HG02852 (cell line): ENCODE results near the gene SEPTIN10.

Experiments
- ATAC-seq: cut with Tn5 transposase; IDR thresholded peaks from one replicate; pipeline ENCODE4 v1.9.1; 2021; ENCODE audit warnings: mild to moderate bottlenecking, moderate library complexity; ENCODE audit not compliant: unreplicated experiment

The SEPTIN10 gene

DNA sequence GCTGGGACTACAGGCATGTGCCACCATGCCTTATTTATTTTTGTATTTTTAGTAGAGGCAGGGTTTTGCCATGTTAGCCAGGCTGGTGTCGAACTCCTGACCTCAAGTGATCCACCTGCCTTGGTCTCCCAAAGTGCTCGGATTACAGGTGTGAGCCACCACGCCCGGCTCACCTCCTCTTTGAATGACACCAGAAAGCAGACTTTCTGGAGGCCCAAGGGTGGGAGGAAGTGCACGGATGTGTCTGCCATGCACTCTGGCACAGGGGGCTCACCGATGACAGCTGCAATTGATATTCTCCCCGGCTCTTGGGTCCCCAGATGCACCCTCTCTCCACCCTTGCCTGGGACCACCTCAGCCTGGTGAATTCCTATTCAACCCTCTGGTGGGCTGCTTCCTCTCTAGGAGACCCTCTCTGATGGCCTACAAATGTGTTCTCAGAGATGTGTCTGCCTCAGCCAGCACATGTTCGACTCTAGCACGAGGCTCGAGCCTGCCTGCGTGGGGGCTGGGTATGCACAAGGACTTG lies 87.3 kb downstream of the SEPTIN10 start:
- no peak for ATAC-seq

DNA sequence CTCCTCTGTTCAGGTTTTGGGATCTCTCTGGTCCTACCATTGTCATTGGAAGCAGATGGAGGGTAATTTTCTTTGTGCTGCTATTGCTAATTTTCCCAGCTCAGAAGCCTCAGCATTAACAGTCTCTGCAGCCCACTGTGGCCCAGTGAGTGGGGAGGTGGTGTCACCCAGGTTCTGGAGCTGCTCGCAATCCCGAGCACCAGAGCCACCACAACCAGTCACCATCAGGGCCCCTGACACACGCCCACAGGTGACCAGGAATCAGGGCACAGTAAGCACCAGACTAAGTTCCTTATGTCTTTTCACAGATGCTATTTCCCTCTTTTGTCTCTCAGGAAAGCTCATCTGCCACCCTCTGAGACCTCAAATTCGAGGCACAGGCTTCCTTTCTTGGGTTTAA lies 87.9 kb downstream of the SEPTIN10 start:
- ATAC-seq = no peak

DNA sequence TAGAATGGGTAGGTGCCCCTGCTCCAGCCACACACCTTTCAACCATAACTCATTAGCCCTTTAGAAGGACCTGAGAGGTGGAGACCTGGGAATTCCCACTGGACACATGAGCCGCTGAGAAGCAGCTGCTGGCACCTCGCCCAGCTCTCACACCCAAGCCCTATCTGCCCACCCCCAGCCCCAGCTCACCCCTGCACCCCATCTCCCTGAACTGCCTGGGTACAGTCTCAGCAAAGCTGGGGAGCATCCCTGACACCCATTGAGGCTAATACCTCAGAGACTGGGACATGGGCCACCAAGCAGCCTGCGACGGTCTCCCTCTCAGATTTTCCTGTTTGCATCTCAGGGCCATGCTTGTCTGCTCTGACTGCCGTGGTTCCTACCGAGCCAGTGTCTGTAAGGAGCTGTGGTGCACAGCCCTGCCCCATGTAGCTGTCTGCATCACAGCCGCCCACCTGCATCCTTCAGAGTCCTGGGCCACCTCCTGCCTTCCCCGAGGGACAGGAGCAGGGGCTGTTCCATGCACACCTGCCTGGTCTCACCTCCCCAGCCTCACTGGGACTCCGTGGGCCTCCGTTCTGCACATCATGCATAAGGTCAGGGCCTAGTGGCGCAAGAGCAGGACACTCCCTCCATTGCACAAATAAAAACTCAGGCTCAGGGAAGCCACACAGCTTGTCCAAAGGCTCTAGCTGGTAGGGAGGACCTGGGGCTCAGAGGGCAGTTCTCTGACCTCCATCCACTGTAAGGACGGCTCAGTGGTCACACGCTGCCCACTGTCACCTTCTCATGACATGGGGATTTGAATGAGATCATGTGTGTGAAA lies 90.0 kb downstream of the SEPTIN10 start:
- ATAC-seq = no peak

DNA sequence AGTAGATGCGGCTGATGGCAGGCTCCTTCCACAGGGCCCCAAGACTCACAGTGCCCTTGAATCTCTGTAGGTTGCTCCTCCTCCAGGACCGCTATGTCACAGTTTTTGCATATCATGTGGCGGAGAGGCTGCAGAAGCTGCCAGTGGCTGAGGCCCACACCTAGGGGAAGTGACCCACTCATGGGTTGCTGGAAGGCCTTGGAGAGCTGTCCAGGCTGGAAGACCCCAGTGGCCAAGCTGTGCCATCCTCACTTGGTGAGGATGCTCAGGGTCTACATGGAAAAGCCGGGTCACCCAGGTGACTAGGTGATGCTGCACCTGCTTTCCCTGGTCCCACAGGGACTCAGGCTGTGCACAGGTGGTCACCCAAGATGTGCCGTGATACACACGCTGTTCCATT lies 90.6 kb downstream of the SEPTIN10 start:
- no peak for ATAC-seq

DNA sequence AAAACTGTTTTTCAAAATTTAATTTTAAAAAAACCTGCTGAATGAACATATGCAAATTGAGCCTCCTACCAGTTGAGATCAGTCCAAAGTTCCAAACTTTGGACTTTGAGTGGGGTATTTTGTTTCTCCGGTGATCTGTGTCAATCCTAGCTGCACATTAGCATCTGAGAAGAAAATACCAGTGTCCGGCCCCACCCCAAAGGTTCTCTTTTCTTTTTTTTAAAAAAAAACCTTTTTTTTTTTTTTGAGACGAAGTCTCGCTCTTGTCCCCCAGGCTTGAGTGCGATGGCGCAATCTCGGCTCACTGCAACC lies 91.7 kb downstream of the SEPTIN10 start:
- ATAC-seq = no peak

DNA sequence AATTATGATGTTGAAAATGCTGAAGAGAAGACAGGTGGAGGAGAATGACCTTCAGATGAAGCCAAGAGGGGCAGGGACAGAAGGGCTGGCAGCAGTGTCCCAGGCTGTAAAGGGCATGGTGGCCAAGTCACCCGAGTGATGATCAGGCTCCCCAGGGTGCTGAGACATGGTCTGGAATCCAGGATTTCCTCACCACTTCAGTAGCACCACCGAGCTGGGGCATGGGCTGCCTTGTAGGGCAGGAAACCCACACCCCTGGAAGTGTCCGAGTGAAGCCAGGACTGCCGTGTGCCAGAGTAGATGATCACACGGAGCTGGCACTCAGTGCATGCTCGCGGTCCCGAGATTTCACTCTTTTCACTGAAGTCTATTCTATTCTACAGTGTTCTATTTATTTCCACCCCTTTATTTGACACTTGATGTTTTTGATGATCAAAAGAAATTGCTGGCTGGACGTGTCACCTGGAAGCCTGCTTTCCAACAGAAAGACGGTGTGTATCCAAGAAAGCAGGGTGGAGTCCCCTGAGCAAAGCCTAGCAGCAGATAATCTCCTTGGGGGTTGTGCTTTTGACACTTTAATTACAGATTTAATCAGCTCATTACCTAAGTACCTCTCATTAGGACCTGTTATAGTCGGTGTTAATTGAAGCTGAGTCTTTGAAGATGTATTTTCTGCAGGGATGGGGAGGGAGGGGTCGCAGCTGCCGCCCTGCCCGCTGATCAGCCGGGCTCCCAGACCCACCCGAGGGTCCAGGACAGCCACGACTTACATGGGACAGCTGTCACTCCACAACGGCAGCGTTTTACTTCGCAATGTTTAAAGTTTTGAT lies 92.3 kb downstream of the SEPTIN10 start:
- ATAC-seq = no peak

DNA sequence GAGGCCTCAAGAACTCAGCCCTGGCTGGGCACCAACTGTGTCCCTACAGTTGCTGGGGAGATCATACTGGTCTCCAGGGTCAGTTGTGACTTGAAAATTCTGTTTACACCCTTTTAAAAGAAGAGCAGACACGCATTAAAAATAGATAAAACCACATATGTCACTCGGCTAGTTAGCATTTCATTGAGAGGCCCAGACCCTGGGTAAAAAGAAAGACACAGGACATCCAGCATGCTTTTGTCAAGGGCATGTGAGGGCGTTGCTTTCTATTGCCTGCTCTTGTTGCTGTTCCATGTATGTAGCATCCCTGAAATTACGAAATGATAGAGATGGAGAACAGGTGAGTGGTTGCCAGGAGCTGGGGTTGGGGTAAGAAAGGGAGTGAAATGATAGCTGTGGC lies 94.3 kb downstream of the SEPTIN10 start:
- no peak for ATAC-seq

DNA sequence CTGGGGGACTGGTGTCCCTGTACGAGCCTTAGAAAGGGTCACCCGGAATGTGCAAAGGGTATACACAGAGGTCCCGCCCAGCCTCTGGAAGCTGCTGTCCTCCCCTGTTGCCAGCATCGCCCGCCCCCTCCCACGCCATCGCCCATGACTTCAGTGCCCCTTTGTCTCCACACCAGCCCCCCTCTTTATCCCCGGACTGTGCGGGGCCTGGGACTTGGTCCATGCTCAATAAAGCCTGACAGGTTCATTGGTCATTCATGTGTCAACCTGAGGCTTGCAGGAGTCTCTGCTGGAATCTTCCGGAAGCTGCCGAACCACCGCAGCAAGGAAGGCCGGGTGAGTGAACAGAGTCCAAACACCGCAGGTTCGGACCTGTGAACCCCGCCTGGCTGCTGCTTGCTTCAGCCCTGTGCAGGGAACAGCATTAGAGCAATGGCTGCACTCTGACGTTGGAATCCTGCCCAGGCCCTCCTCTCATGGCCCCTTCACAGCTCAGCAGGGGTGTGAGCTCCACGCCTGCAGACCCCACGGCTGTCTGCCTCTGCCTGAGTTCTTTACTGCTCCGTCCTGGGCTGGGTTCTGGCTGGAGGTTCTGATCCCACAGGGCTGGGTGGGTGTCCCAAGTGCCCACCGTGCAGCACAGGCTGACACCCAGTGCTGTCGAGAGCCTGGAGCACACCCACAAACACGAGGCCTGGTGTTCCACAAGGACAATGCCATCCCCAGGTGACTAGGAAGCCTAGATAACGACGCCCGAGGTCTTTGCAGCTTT lies 96.5 kb downstream of the SEPTIN10 start:
- no peak for ATAC-seq

DNA sequence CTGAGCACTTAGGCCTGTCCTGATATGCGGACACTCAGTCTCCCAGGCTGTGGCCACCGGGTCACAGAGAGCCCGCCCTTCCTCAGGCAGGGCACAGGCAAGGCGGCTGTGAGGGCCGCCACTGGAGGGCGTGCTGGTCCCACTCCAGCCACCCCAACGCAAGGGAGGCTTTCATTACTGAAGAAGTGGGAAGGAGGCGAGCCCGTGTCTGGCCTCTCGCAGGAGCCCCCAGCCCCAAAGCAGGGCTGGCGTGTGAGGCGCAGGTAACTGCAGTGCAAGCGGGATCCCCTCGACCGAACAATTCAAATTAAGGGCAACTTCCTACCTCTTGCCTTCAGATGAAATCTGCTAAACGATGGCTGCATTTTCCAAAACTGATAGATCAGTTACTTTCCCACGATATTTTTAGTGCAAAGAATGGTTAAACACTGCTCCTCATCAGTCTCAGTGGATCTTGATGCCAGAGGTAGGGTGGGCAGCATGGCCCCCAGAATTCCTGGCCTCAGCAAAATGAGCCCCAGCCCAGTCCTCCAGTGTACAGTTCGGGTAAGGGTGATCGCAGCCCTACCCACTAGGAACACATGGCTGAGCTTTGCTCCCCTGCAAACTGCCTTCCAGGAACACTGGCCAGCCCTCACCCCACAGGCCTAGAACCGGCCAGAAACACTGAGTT lies 97.2 kb downstream of the SEPTIN10 start:
- ATAC-seq = no peak

DNA sequence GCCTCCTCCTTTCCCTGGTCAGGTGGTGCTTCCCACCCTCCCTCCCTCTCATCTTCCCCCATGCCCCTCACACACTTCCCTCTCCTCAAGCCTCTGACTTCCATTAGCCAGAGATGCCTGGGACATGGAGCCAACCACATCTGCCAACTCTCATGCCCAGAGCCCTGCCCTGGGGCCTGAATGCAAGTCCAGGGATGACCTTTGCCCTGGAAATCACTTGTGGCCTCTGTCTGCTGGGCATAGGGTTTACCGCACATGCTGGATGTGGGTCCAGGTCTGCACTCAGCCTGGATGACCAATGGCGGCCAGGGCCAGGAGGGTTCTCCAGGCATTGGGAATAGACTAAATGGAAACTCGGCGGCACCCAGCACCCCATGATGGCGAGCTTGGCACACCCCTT lies 98.9 kb downstream of the SEPTIN10 start:
- no peak for ATAC-seq

DNA sequence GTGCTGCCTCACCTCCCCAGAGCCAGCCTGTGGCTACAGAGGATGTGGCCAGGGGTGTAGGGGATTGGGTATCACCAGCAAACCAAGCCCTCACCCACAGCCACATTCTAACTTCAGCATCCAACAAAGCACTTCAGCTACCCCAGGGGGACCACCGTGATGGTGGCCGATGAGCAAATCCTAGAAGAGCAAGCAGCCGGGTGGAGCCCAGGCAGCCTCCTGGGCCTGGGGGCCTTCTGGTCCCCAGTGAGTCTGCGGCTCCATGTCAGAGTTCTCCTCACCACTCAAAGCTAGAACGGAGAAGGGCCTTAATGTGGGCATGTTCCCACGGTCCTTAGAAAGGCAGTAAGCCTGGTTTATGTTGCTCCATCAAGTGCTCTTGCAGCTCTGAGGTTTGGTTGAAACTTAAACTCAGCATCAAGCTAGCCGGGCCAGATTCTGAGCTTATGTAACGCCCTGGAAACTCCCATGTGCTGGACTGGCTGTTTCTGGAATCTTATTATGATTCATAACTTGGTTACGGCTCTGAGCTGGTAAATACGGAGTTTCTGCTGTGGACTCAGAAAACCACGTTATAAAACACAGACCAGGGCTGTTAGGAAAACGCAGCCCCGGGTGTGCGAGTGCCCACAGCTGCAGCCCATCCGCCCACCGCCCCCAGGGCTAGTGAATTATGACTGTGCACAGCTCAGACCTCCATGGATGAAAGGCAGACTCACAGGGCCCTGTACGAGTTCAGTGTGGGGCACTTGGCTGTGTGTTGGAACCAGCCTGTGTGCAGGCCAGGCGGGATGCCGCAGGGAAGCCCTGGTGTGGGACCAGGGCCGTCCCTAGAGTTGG lies 99.8 kb downstream of the SEPTIN10 start:
- ATAC-seq = peak; percentile 74

DNA sequence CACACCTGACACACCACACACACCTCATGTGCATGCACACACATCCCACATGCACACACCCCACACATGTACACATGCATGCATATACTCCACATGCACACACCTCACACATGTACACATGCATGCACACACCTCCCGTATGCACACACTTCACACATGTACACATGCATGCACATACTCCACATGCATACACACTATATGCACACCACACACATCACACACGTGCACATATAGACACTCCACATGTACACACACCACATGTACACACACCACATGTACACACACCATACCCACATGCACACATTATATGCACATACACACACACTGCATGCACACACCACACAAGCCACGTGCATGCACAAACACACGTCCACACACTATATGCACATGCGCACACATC lies 100.5 kb downstream of the SEPTIN10 start:
- no peak for ATAC-seq

DNA sequence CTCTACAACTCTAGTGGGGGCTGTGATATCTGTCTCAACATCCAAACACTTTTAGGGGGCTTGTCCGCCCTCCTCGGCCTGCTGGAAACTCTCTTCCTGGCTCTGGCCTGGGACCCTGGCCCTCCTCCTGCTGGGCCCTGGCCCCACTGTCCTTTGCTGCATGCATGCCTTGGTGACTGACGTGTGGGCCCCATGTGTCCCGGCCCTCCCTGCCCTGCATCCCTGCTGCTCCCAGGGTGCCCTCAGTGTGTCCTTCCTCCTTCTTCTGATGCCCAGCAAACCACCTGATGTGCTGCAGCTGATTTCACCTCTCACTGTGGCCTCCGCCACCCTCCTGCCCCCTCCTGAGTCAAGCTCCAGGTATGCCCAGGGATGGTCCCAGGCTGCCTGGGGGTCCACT lies 101.7 kb downstream of the SEPTIN10 start:
- no peak for ATAC-seq

DNA sequence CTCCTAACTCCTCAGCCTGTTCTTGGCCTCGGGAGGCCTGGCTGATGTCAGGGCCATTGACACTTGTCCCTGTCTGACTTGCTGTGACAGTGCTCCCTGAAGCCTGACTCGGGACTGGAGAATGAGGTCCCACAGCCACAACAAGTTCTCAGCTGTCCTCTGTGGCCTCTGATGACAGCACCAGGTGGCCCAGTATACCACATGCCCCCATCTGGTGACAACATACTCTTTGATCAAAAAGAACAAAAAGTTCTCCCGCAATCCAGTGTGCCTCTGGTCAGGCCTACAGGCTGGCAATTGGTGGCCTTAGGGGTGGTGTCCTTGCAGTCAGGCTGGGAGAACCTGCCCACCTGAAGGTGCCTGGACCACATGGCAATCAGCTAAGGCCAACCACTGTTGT lies 102.6 kb downstream of the SEPTIN10 start:
- no peak for ATAC-seq

DNA sequence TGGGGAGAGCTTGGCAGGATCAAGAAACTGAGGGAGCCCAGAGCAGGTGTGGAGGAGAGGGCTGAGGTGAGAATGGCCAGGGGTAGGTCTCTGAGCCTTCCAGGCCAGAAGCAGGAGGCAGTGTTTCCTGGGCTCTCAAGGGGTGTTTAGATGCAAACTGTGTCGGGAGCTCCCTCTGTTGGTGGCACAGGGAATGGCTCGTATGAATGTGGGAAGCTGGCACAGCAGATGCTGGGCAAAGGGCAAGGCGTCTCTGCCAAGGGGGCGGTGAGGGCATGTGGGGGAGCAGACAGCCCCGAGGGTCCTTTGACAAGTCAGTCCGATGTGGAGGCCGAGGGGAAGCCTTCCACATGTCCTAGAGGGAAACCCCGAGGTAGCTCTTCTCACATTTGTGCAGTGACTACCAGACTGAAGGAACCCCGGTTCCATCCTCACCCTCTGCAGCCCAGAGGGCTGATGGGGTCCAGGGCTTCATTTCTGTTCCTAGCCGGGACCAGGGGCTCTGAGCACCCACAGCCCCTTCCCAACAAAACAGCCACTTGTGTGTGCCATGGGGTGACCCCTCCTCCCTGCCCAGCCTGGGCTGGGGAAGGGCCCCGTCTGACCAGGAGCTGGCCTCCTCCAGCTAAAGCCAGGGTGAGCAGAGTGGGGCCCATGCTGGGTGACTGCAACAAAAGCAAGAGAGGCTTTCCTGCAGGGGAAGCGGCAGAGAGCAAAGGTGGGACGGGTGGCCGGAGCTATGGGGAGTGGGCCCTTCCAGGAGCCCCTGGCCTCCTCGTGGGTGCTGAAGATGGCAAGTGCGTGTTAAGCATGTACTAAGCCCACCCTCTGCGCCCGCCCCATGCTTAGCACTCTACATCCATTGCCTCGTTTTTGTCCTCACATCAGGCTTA lies 103.4 kb downstream of the SEPTIN10 start:
- no peak for ATAC-seq

DNA sequence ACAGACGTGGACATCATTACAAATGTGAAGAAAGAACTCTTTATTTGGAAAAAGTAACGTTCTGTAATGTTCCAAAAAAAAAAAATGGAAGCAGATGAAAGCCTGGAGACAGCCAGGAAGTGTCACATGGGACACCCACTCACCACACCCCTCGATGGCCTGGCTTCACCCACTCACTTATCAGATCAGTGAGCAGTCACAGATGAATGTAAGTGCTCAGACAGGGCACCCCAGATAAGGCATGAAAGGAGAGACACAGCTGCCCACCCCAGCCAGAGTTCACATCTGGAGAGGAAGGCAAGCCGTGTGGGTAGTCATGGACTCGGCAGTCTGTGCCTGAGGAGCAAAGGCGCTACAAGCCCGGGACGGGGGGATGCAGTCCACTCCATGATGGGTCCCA lies 105.2 kb downstream of the SEPTIN10 start:
- no peak for ATAC-seq

DNA sequence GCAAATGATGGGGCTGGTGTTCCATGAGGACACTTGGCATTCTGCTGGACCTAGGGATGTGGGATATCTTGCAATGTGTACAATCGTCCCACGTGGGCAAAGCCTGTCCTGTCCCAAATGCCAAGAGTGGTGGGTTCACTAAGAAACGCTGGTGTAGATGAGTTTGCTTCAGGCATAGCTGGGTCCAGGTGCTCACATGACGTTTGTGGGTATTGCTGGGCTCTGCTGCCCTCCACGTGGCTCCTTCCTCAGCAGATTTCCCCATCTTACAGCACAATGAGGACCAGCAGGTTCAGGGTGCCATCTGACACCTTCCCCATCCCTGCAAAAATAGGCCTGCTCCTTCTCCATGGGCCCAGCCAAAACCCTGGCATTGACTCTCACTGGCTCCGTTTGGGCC lies 105.9 kb downstream of the SEPTIN10 start:
- ATAC-seq = no peak

DNA sequence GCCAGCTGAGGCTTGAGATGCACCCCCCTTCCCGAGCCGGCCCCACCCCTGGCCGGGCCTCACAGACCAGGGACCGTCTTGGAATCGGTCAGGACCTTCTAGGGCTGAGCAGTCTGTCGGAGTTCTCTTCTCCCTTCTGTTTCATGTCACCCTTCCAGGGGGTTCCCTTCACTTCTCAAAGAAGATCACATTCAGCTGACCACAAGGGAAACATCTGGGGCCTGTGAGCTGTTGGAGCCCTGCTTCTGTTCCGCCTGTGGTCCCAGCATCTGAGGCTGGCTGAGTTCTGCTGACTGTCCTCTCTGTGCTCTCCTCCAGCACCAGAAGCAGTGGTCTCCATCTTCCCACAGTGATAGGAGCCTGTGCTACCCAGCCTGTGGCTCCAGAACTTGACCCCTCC lies 106.5 kb downstream of the SEPTIN10 start:
- peak; percentile 60 for ATAC-seq

DNA sequence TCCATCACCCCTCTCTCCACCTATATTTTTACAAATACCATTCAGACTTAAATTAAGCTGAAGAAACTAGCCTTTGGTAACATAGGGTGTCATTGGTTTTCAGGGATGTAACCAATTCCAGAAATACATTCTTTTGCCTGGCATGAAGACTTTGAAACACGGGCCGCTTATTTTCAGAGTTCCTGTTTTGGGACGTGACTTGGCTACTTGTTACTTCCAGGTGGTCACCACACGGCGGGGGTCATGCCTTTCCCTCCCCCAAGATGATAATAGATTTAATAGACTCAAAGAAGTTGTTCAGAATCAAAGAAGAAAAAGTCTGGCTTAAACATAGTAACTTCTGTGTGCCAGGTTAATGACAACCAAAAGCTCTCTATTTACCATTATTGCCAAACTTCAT lies 110.6 kb downstream of the SEPTIN10 start:
- ATAC-seq = no peak
